Fibroblast of skin of left quadriceps (primary cell): ENCODE results near the gene NAP1L3.

Experiments used
- DNase-seq, 2 experiments: peaks; one replicate each; pipeline ENCODE4 v3.0.0-alpha.2; 2013; ENCODE audit warnings: low read depth in 2 of 2

Gene NAP1L3, protein sequence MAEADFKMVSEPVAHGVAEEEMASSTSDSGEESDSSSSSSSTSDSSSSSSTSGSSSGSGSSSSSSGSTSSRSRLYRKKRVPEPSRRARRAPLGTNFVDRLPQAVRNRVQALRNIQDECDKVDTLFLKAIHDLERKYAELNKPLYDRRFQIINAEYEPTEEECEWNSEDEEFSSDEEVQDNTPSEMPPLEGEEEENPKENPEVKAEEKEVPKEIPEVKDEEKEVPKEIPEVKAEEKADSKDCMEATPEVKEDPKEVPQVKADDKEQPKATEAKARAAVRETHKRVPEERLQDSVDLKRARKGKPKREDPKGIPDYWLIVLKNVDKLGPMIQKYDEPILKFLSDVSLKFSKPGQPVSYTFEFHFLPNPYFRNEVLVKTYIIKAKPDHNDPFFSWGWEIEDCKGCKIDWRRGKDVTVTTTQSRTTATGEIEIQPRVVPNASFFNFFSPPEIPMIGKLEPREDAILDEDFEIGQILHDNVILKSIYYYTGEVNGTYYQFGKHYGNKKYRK

GRCh38 chrX:93673056-93673868 lies at the start of gene NAP1L3:
Gene NAP1L3, minus strand, starts transcription at chrX:93673578. Its CDS starts 274 bp downstream, at chrX:93673304.
- DNase-seq = peak; percentile 62 to 67

DNA sequence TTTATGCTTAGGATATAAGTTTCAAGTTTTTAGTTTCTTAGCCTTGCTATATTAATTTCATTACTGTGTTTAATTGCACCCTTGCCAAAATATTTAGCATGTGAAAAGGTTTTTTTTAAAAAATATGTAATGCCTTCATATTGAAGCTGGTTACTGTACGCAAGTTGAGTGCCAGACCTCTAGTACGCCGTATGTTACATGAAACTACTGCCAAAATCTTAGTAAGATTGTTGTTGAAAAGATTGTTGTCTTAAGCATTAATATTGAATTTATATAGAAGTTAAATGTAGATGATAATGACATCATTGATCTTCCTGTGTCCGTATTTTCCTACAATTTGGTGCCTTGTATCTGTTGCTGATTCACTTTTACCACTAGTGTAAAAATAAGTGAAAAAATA lies 37.7 kb upstream of the NAP1L3 start:
- DNase-seq = no peak

DNA sequence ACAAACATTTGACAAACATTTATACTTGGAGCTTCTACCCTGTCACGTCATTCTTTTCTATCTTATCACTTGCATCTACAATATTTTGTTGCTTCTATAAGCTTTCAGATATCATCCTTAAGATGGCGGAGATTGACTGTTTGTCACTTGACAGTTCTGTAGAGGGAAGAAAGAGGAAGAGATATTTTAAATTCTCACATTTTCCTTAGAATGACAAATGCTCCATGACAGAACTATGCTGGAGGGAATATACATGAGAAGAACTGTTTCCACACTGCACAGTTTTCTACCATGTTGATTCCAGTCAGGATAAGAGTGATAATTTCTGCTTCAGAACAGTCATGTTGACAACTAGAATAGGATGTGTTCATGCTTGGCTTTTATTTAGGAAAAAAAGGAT lies 30.3 kb upstream of the NAP1L3 start:
- DNase-seq = no peak

GRCh38 chrX:93695981-93696380 lies 22.6 kb upstream of the NAP1L3 start:
- DNase-seq = no peak

DNA sequence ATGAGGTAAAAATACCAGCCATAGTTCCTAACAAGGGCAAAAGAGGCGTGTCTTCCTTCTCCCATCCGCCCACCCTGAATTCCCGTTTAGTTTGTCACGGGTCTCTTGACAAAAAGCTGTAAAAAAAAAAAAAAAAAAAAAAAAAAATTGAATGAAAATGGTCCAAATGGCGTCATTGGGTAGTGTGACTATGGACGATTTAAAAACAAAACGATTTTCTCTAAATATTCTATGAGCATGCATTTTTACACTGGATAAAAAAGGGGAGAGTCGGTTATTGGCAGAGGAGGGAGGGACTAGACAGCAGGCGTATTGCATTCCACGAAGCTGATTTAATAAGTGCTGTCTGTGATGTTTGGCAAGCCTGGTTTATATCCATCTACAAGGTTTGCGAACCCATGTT lies 492 bp upstream of the NAP1L3 start, which contains the start of gene FAM133A:
Gene FAM133A (plus strand): TSS at position 338 of the 403 bp plus-strand sequence. CDS start 35,214 bp downstream, outside the sequence.
- DNase-seq = peak; percentile 15 to 22

DNA sequence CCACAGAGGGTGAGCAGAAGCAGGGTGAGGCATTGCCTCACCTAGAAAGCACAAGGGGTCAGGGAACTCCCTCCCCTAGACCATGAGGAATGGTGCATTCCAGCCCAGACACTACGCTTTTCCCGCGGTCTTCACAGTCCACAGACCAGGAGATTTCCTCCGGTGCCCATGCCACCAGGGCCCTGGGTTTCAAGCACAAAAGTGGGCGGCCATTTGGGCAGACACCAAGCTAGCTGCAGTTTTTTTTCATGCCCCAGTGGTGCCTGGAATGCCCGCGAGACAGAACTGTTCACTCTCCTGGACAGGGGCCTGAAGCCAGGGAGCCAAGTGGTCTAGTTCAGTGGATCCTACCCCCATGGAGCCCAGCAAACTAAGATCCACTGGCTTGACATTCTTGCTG lies 12.8 kb downstream of the NAP1L3 start:
- DNase-seq = no peak

- no peak for DNase-seq
These were observed 24.0 kb downstream of the NAP1L3 start for GRCh38 chrX:93649381-93649780.

GRCh38 chrX:93637591-93637990 lies 35.8 kb downstream of the NAP1L3 start:
- no peak for DNase-seq
